Activated naive CD4-positive, alpha-beta T cell treated with anti-CD3 and anti-CD28 coated beads, Interleukin-2, amount 10 ng/mL, durations not matched to agents 7 days and 5 days (primary cell): ENCODE measurements around the gene FRYL.
A peak's percentile ranks its signal among the peaks of the same experiment; 100 is the strongest.
"Not testable (repeated sequence)": the region's sequence is repeated elsewhere in the genome, so short reads cannot be mapped to it uniquely, and the experiment has no call there.

Experiments used
- CTCF ChIA-PET: fragments of 350-600 bp; sonication (Branson Sonifier 250); formaldehyde crosslinking; loops from one replicate; lab custom pipeline; 2021; ENCODE audit warnings: antibody characterized with exemption; lab: Charles Lee
- DNase-seq: peaks from one replicate; pipeline ENCODE4 v3.0.0-alpha.2; 2020
- H3K27ac Mint-ChIP-seq: one replicate; pipeline ENCODE4 v1.8.0; 2021; ENCODE audit warnings: mild to moderate bottlenecking, moderate library complexity, mixed read lengths
- H3K27me3 Mint-ChIP-seq: one replicate; pipeline ENCODE4 v1.8.0; 2021; ENCODE audit warnings: mild to moderate bottlenecking, mixed read lengths
- H3K36me3 Mint-ChIP-seq: one replicate; pipeline ENCODE4 v1.8.0; 2021; ENCODE audit warnings: mixed read lengths
- H3K4me1 Mint-ChIP-seq: one replicate; pipeline ENCODE4 v1.8.0; 2021; ENCODE audit warnings: mixed read lengths
- H3K4me3 Mint-ChIP-seq: one replicate; pipeline ENCODE4 v1.8.0; 2021; ENCODE audit warnings: mild to moderate bottlenecking, moderate library complexity, mixed read lengths
- H3K9me3 Mint-ChIP-seq: one replicate; pipeline ENCODE4 v1.8.0; 2021; ENCODE audit warnings: mixed read lengths

The FRYL gene

GRCh38 chr4:48483006-48483776, 296.9 kb downstream of the FRYL start, which contains the start of gene SLC10A4:
SLC10A4 (plus strand) TSS chr4:48483343; CDS start chr4:48483562, 219 bp downstream.
- no peak for DNase-seq
- Mint-ChIP-seq H3K36me3 (no peaks in the 10 kb centered on the region), H3K27me3 (peaks cover 70% of the 10 kb centered on the region), H3K4me1 (peaks cover 21% of the 10 kb centered on the region), H3K9me3 (no peaks in the 10 kb centered on the region), H3K27ac (peak within 1 kb of the TSS; percentile 28), H3K4me3 (peak within 1 kb of the TSS; percentile 61)
- CTCF ChIA-PET = no interaction called here

GRCh38 chr4:48481581-48481980, 298.5 kb downstream of the FRYL start:
- CTCF ChIA-PET = no interaction called here
- peaks cover 21% of the 10 kb centered on the region for H3K4me1 Mint-ChIP-seq
- H3K4me3 Mint-ChIP-seq = no peak overlapping the region
- H3K27ac Mint-ChIP-seq = no peak overlapping the region
- no peaks in the 10 kb centered on the region for H3K9me3 Mint-ChIP-seq
- H3K36me3 Mint-ChIP-seq = no peaks in the 10 kb centered on the region
- DNase-seq = no peak
- H3K27me3 Mint-ChIP-seq = peaks cover 58% of the 10 kb centered on the region

GRCh38 chr4:48478273-48478672, 301.8 kb downstream of the FRYL start:
- Mint-ChIP-seq H3K4me3 (no peak overlapping the region), H3K4me1 (peaks cover 8% of the 10 kb centered on the region), H3K27me3 (peaks cover 43% of the 10 kb centered on the region), H3K27ac (no peak overlapping the region), H3K36me3 (no peaks in the 10 kb centered on the region), H3K9me3 (no peaks in the 10 kb centered on the region)
- CTCF ChIA-PET = no interaction called here
- no peak for DNase-seq

GRCh38 chr4:48475770-48476169, 304.3 kb downstream of the FRYL start:
- H3K27me3 Mint-ChIP-seq = peaks cover 22% of the 10 kb centered on the region
- no peaks in the 10 kb centered on the region for H3K4me1 Mint-ChIP-seq
- H3K4me3 Mint-ChIP-seq = no peak overlapping the region
- H3K36me3 Mint-ChIP-seq = no peaks in the 10 kb centered on the region
- H3K9me3 Mint-ChIP-seq = no peaks in the 10 kb centered on the region
- no peak for DNase-seq
- CTCF ChIA-PET = interaction anchor here (0.7 to 1.1 kb wide), 3 partner anchors 9 to 149 kb away, joined by 3 read pairs; no protein-coding TSS in a partner anchor
- no peak overlapping the region for H3K27ac Mint-ChIP-seq

GRCh38 chr4:48472794-48473193, 307.3 kb downstream of the FRYL start:
- no peaks in the 10 kb centered on the region for H3K4me1 Mint-ChIP-seq
- no peaks in the 10 kb centered on the region for H3K36me3 Mint-ChIP-seq
- H3K4me3 Mint-ChIP-seq = no peak overlapping the region
- no peaks in the 10 kb centered on the region for H3K9me3 Mint-ChIP-seq
- H3K27ac Mint-ChIP-seq = no peak overlapping the region
- peaks cover 15% of the 10 kb centered on the region for H3K27me3 Mint-ChIP-seq
- CTCF ChIA-PET = no interaction called here
- no peak for DNase-seq

- CTCF ChIA-PET = no interaction called here
- H3K27me3 Mint-ChIP-seq = peaks cover 8% of the 10 kb centered on the region
- no peaks in the 10 kb centered on the region for H3K9me3 Mint-ChIP-seq
- H3K4me3 Mint-ChIP-seq = no peak overlapping the region
- no peaks in the 10 kb centered on the region for H3K36me3 Mint-ChIP-seq
- H3K27ac Mint-ChIP-seq = no peak overlapping the region
- DNase-seq = no peak
- no peaks in the 10 kb centered on the region for H3K4me1 Mint-ChIP-seq
Observed at GRCh38 chr4:48470570-48470969, 309.5 kb downstream of the FRYL start.

- DNase-seq = no peak
- CTCF ChIA-PET = no interaction called here
- Mint-ChIP-seq H3K4me1 (no peaks in the 10 kb centered on the region), H3K36me3 (no peaks in the 10 kb centered on the region), H3K9me3 (no peaks in the 10 kb centered on the region), H3K4me3 (no peak overlapping the region), H3K27me3 (peaks cover 8% of the 10 kb centered on the region), H3K27ac (no peak overlapping the region)
Observed at GRCh38 chr4:48470137-48470536, 309.9 kb downstream of the FRYL start.

- H3K4me3 Mint-ChIP-seq = no peak overlapping the region
- H3K9me3 Mint-ChIP-seq = no peaks in the 10 kb centered on the region
- H3K27me3 Mint-ChIP-seq = peaks cover 16% of the 10 kb centered on the region
- no peak for DNase-seq
- H3K27ac Mint-ChIP-seq = no peak overlapping the region
- no peaks in the 10 kb centered on the region for H3K36me3 Mint-ChIP-seq
- CTCF ChIA-PET = no interaction called here
- no peaks in the 10 kb centered on the region for H3K4me1 Mint-ChIP-seq
Observed at GRCh38 chr4:48467891-48468290, 312.2 kb downstream of the FRYL start.

GRCh38 chr4:48467442-48467841, 312.6 kb downstream of the FRYL start:
- Mint-ChIP-seq H3K4me1 (no peaks in the 10 kb centered on the region), H3K36me3 (no peaks in the 10 kb centered on the region)

GRCh38 chr4:48462363-48462762, 317.7 kb downstream of the FRYL start:
- no peak for DNase-seq
- CTCF ChIA-PET = no interaction called here
- Mint-ChIP-seq H3K27ac (no peak overlapping the region), H3K27me3 (peaks cover 18% of the 10 kb centered on the region), H3K9me3 (no peaks in the 10 kb centered on the region), H3K4me1 (no peaks in the 10 kb centered on the region), H3K36me3 (no peaks in the 10 kb centered on the region), H3K4me3 (no peak overlapping the region)

More at GRCh38 chr4:48467442-48467841, 312.6 kb downstream of the FRYL start:
- peaks cover 16% of the 10 kb centered on the region for H3K27me3 Mint-ChIP-seq
- CTCF ChIA-PET = interaction anchor here (1.0 kb wide), 1 partner anchor 9 kb away, joined by 3 read pairs; no protein-coding TSS in a partner anchor
- H3K4me3 Mint-ChIP-seq = no peak overlapping the region
- H3K9me3 Mint-ChIP-seq = no peaks in the 10 kb centered on the region
- no peak overlapping the region for H3K27ac Mint-ChIP-seq
- no peak for DNase-seq

- no peaks in the 10 kb centered on the region for H3K4me1 Mint-ChIP-seq
- no peak overlapping the region for H3K27ac Mint-ChIP-seq
- no peak for DNase-seq
- no peaks in the 10 kb centered on the region for H3K9me3 Mint-ChIP-seq
- CTCF ChIA-PET = no interaction called here
- H3K36me3 Mint-ChIP-seq = no peaks in the 10 kb centered on the region
- no peak overlapping the region for H3K4me3 Mint-ChIP-seq
- peaks cover 21% of the 10 kb centered on the region for H3K27me3 Mint-ChIP-seq
Observed at GRCh38 chr4:48461000-48461399, 319.1 kb downstream of the FRYL start.

GRCh38 chr4:48454591-48454990, 325.5 kb downstream of the FRYL start:
- Mint-ChIP-seq H3K9me3 (no peaks in the 10 kb centered on the region), H3K36me3 (no peaks in the 10 kb centered on the region), H3K27me3 (peaks cover 14% of the 10 kb centered on the region), H3K27ac (no peak overlapping the region), H3K4me3 (no peak overlapping the region), H3K4me1 (no peaks in the 10 kb centered on the region)
- CTCF ChIA-PET = interaction anchor here (1.5 kb wide), 1 partner anchor 92 kb away, joined by 4 read pairs; no protein-coding TSS in a partner anchor
- DNase-seq = no peak

GRCh38 chr4:48451656-48452055, 328.4 kb downstream of the FRYL start:
- CTCF ChIA-PET = interaction anchor here (0.6 kb wide), 1 partner anchor 10 kb away, joined by 3 read pairs; no protein-coding TSS in a partner anchor
- not testable (repeated sequence) for DNase-seq, H3K27ac Mint-ChIP-seq, H3K4me3 Mint-ChIP-seq, H3K4me1 Mint-ChIP-seq, H3K36me3 Mint-ChIP-seq, H3K9me3 Mint-ChIP-seq
- H3K27me3 Mint-ChIP-seq = peaks cover 19% of the 10 kb centered on the region

GRCh38 chr4:48450740-48451139, 329.3 kb downstream of the FRYL start:
- Mint-ChIP-seq H3K9me3 (no peaks in the 10 kb centered on the region), H3K4me3 (no peak overlapping the region), H3K27me3 (peaks cover 13% of the 10 kb centered on the region), H3K4me1 (no peaks in the 10 kb centered on the region), H3K36me3 (no peaks in the 10 kb centered on the region), H3K27ac (no peak overlapping the region)
- CTCF ChIA-PET = interaction anchor here (0.6 kb wide), 1 partner anchor 9 kb away, joined by 3 read pairs; no protein-coding TSS in a partner anchor
- no peak for DNase-seq

GRCh38 chr4:48449151-48449550, 330.9 kb downstream of the FRYL start:
- no peaks in the 10 kb centered on the region for H3K36me3 Mint-ChIP-seq
- H3K4me3 Mint-ChIP-seq = no peak overlapping the region
- H3K27me3 Mint-ChIP-seq = peaks cover 5% of the 10 kb centered on the region
- no peaks in the 10 kb centered on the region for H3K4me1 Mint-ChIP-seq
- DNase-seq = no peak
- CTCF ChIA-PET = no interaction called here
- no peaks in the 10 kb centered on the region for H3K9me3 Mint-ChIP-seq
- H3K27ac Mint-ChIP-seq = no peak overlapping the region
